H9 (cell line): Measurements from ENCODE around the gene UTP15. TPM values are rescaled to one million over a fixed set of nuclear protein-coding genes. Genes with fewer than 3 reads are reported as not detected.

Experiments
- DNase-seq: peaks from one replicate; pipeline ENCODE4 v3.0.0-alpha.2; 2017
- H2AFZ ChIP-seq: one replicate; pipeline ENCODE4 v1.6.1; 2013; ENCODE audit warnings: mild to moderate bottlenecking, low read length, control low read depth, moderate library complexity
- H2AK5ac ChIP-seq: 2 replicates; pipeline ENCODE4 v1.6.1; 2013; ENCODE audit warnings: low read length, control low read depth, mixed read lengths; ENCODE audit not compliant: insufficient read length
- H2BK120ac ChIP-seq: one replicate; pipeline ENCODE4 v1.6.1; 2013; ENCODE audit warnings: low read depth, mild to moderate bottlenecking, low read length, control low read depth, inconsistent platforms; ENCODE audit not compliant: poor library complexity, severe bottlenecking
- H2BK12ac ChIP-seq: 2 replicates; pipeline ENCODE4 v1.6.1; 2013; ENCODE audit warnings: low read length, control low read depth, mixed read lengths, low read depth; ENCODE audit not compliant: insufficient read length
- H2BK15ac ChIP-seq: 2 replicates; pipeline ENCODE4 v1.6.1; 2013; ENCODE audit warnings: low read depth, low read length, control low read depth
- H2BK20ac ChIP-seq: one replicate; pipeline ENCODE4 v1.6.1; 2013; ENCODE audit warnings: low read depth, mild to moderate bottlenecking, low read length, control low read depth, inconsistent platforms; ENCODE audit not compliant: poor library complexity, severe bottlenecking
- H2BK5ac ChIP-seq: 2 replicates; pipeline ENCODE4 v1.6.1; 2013; ENCODE audit warnings: low read length, control low read depth, mixed read lengths; ENCODE audit not compliant: insufficient read length
- H3K14ac ChIP-seq: 2 replicates; pipeline ENCODE4 v1.6.1; 2013; ENCODE audit warnings: low read length, control low read depth; ENCODE audit not compliant: insufficient read depth
- H3K18ac ChIP-seq: 2 replicates; pipeline ENCODE4 v1.6.1; 2013; ENCODE audit warnings: low read depth, mild to moderate bottlenecking, mixed read lengths, low read length, control low read depth; ENCODE audit not compliant: insufficient read length
- H3K23ac ChIP-seq: 2 replicates; pipeline ENCODE4 v1.6.1; 2013; ENCODE audit warnings: low read length, control low read depth, mixed read lengths, low read depth; ENCODE audit not compliant: insufficient read length
- H3K23me2 ChIP-seq: 2 replicates; pipeline ENCODE4 v1.6.1; 2013; ENCODE audit warnings: low read depth, mild to moderate bottlenecking, mixed read lengths, low read length, control low read depth; ENCODE audit not compliant: insufficient read length, poor library complexity, severe bottlenecking
- H3K27ac ChIP-seq: 2 replicates; pipeline ENCODE4 v1.5.1; 2013; ENCODE audit warnings: low read length, control low read depth, mixed read lengths, low read depth; ENCODE audit not compliant: insufficient read length
- H3K27me3 ChIP-seq: 2 replicates; pipeline ENCODE4 v1.6.1; 2013; ENCODE audit warnings: low read length, control low read depth, inconsistent platforms; ENCODE audit not compliant: insufficient read depth
- H3K4ac ChIP-seq: 2 replicates; pipeline ENCODE4 v1.6.1; 2013; ENCODE audit warnings: low read depth, mild to moderate bottlenecking, control low read depth, inconsistent platforms, low read length, moderate library complexity
- H3K4me1 ChIP-seq: 2 replicates; pipeline ENCODE4 v1.6.1; 2013; ENCODE audit warnings: low read length, control low read depth, inconsistent platforms; ENCODE audit not compliant: insufficient read depth
- H3K4me2 ChIP-seq: 2 replicates; pipeline ENCODE4 v1.6.1; 2013; ENCODE audit warnings: low read length, control low read depth, mixed read lengths; ENCODE audit not compliant: insufficient read length, insufficient read depth
- H3K56ac ChIP-seq: 2 replicates; pipeline ENCODE4 v1.6.1; 2013; ENCODE audit warnings: low read depth, mild to moderate bottlenecking, mixed read lengths, low read length, control low read depth; ENCODE audit not compliant: insufficient read length
- H3K79me1 ChIP-seq: 2 replicates; pipeline ENCODE4 v1.6.1; 2013; ENCODE audit warnings: low read depth, mild to moderate bottlenecking, moderate library complexity, low read length, control low read depth, inconsistent platforms; ENCODE audit not compliant: insufficient read depth, poor library complexity, severe bottlenecking
- H3K79me2 ChIP-seq: 2 replicates; pipeline ENCODE4 v1.6.1; 2013; ENCODE audit warnings: low read length, control low read depth, inconsistent platforms; ENCODE audit not compliant: insufficient read depth
- H3K9ac ChIP-seq: 2 replicates; pipeline ENCODE4 v1.6.1; 2013; ENCODE audit warnings: low read length, control low read depth, mixed read lengths; ENCODE audit not compliant: insufficient read length; ENCODE audit errors: extremely low read depth
- H3K9me3 ChIP-seq: one replicate; pipeline ENCODE4 v1.6.1; 2013; ENCODE audit warnings: low read depth, low read length, inconsistent platforms; ENCODE audit not compliant: control insufficient read depth
- H3T11ph ChIP-seq: one replicate; pipeline ENCODE4 v1.6.1; 2013; ENCODE audit warnings: mild to moderate bottlenecking, low read length, control low read depth, inconsistent platforms
- H4K20me1 ChIP-seq: one replicate; pipeline ENCODE4 v1.6.1; 2013; ENCODE audit not compliant: control insufficient read depth, insufficient read length, insufficient read depth
- H4K5ac ChIP-seq: 2 replicates; pipeline ENCODE4 v1.6.1; 2013; ENCODE audit warnings: low read depth, mild to moderate bottlenecking, mixed read lengths, low read length, control low read depth; ENCODE audit not compliant: insufficient read length
- H4K8ac ChIP-seq: replicated peaks from 2 replicates; pipeline ENCODE4 v1.6.1; 2013; ENCODE audit warnings: low read length, control low read depth, mixed read lengths, low read depth; ENCODE audit not compliant: insufficient read length
- H4K91ac ChIP-seq: 2 replicates; pipeline ENCODE4 v1.6.1; 2013; ENCODE audit warnings: low read depth, mild to moderate bottlenecking, moderate library complexity, mixed read lengths, low read length, control low read depth; ENCODE audit not compliant: insufficient read length
- H3K27ac Mint-ChIP-seq, 3 experiments: 2 replicates in 2 of 3; 3 replicates in 1 of 3; pipeline ENCODE4 v1.8.0; 2020 to 2021; ENCODE audit warnings: mixed read lengths in 3 of 3, mild to moderate bottlenecking in 1 of 3, moderate library complexity in 1 of 3
- H3K27me3 Mint-ChIP-seq: 2 replicates; pipeline ENCODE4 v1.8.0; 2021; ENCODE audit warnings: low read depth, mild to moderate bottlenecking, moderate library complexity, mixed read lengths
- H3K36me3 Mint-ChIP-seq, 3 experiments: 2 replicates in 2 of 3; 3 replicates in 1 of 3; pipeline ENCODE4 v1.8.0; 2020 to 2021; ENCODE audit warnings: low read depth in 3 of 3, mixed read lengths in 3 of 3; ENCODE audit not compliant: insufficient read depth in 1 of 3
- H3K4me1 Mint-ChIP-seq, 2 experiments: 2 replicates each; pipeline ENCODE4 v1.8.0; 2020; ENCODE audit warnings: mixed read lengths in 2 of 2
- H3K4me3 Mint-ChIP-seq, 2 experiments: 2 replicates in 1 of 2; 3 replicates in 1 of 2; pipeline ENCODE4 v1.8.0; 2020 to 2021; ENCODE audit warnings: mild to moderate bottlenecking in 2 of 2, mixed read lengths in 2 of 2, moderate library complexity in 1 of 2
- H3K9me3 Mint-ChIP-seq, 2 experiments: 2 replicates in 1 of 2; 3 replicates in 1 of 2; pipeline ENCODE4 v1.8.0; 2020; ENCODE audit warnings: mild to moderate bottlenecking in 2 of 2, mixed read lengths in 2 of 2, moderate library complexity in 1 of 2
- WGBS: extraction: QIAGEN DNeasy Blood & Tissue Kit; methylation state at CpG from one replicate; pipeline ENCODE4 v1.1.7; 2013; ENCODE audit warnings: missing lambda C conversion rate, low lambda C conversion rate, mixed read lengths; ENCODE audit not compliant: insufficient read length; ENCODE audit errors: extremely low coverage; 5-methylcytosine and 5-hydroxymethylcytosine counted together
- total RNA-seq: library from RNA; stranded (reverse); gene quantifications from 2 replicates; pipeline ENCODE4 v1.2.1, GENCODE V29; 2021
- TF ChIP-seq, protein P1 (sequence below): fragments of 200-600 bp; sonication (generic); conservative IDR thresholded peaks from 3 replicates; pipeline ENCODE4 v1.8.0; 2021; ENCODE audit warnings: antibody characterized with exemption, mild to moderate bottlenecking

The UTP15 gene
- total RNA-seq, 1 experiment from 2014 or later = 43.5 TPM

GRCh38 chr5:73522989-73523388 is 42.6 kb upstream of the UTP15 start:
- WGBS = no CpG with 5 or more reads among the region's 7 CpGs
- no peak overlapping the region for H2BK20ac ChIP-seq
- no peaks in the 10 kb centered on the region for H3K23me2 ChIP-seq
- H3K27ac ChIP-seq = no peak overlapping the region
- no peak overlapping the region for H2BK12ac ChIP-seq
- no peak overlapping the region for H2AFZ ChIP-seq
- no peaks in the 10 kb centered on the region for H3K4me1 ChIP-seq
- H4K20me1 ChIP-seq = no peaks in the 10 kb centered on the region
- TF ChIP-seq, protein P1, sequence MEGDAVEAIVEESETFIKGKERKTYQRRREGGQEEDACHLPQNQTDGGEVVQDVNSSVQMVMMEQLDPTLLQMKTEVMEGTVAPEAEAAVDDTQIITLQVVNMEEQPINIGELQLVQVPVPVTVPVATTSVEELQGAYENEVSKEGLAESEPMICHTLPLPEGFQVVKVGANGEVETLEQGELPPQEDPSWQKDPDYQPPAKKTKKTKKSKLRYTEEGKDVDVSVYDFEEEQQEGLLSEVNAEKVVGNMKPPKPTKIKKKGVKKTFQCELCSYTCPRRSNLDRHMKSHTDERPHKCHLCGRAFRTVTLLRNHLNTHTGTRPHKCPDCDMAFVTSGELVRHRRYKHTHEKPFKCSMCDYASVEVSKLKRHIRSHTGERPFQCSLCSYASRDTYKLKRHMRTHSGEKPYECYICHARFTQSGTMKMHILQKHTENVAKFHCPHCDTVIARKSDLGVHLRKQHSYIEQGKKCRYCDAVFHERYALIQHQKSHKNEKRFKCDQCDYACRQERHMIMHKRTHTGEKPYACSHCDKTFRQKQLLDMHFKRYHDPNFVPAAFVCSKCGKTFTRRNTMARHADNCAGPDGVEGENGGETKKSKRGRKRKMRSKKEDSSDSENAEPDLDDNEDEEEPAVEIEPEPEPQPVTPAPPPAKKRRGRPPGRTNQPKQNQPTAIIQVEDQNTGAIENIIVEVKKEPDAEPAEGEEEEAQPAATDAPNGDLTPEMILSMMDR = no peak
- H2BK120ac ChIP-seq = no peak overlapping the region
- no peak overlapping the region for H3K56ac ChIP-seq
- H4K8ac ChIP-seq = no peak overlapping the region
- no peak overlapping the region for H2BK5ac ChIP-seq
- H3K23ac ChIP-seq = no peak overlapping the region
- no peaks in the 10 kb centered on the region for H3K27me3 ChIP-seq
- no peak for DNase-seq
- H3K18ac ChIP-seq = no peak overlapping the region
- H3K9ac ChIP-seq = no peak overlapping the region
- no peak overlapping the region for H3K4me2 ChIP-seq
- H3K9me3 Mint-ChIP-seq = no peaks in the 10 kb centered on the region
- H2AK5ac ChIP-seq = no peak overlapping the region
- no peaks in the 10 kb centered on the region for H3K36me3 Mint-ChIP-seq
- no peak overlapping the region for H3K27ac Mint-ChIP-seq
- peaks cover 4 to 11% of the 10 kb centered on the region in 2 experiments for H3K4me1 Mint-ChIP-seq
- no peak overlapping the region for H3K4ac ChIP-seq
- H3K9me3 ChIP-seq = no peaks in the 10 kb centered on the region
- no peak overlapping the region for H3T11ph ChIP-seq
- no peak overlapping the region for H3K14ac ChIP-seq
- H3K27me3 Mint-ChIP-seq = no peaks in the 10 kb centered on the region
- no peak overlapping the region for H4K91ac ChIP-seq
- no peaks in the 10 kb centered on the region for H3K79me2 ChIP-seq
- H4K5ac ChIP-seq = no peak overlapping the region
- no peaks in the 10 kb centered on the region for H3K79me1 ChIP-seq
- no peak overlapping the region for H3K4me3 Mint-ChIP-seq
- no peak overlapping the region for H2BK15ac ChIP-seq
